ENCODE measurements around the gene SLC35G6. TPM values are rescaled to one million over a fixed set of nuclear protein-coding genes. Genes with fewer than 3 reads are reported as not detected.

The SLC35G6 gene
- total and polyA plus RNA-seq, 4 donors: not detected

- Histone ChIP-seq H3K4me3 (no peak overlapping the region), H3K4me1 (ENCODE audit: control insufficient read depth in 5 of 5, insufficient read depth in 5 of 5, low read length in 5 of 5) (peaks cover 0 to 13% (median 4%) of the 10 kb centered on the region in 5 donors), H3K9me3 (ENCODE audit: control insufficient read depth in 4 of 4, insufficient read depth in 3 of 4, low read length in 3 of 4) (no peaks in the 10 kb centered on the region), H3K9ac (ENCODE audit: insufficient read depth in 1 of 2, low read length in 2 of 2) (no peak overlapping the region), H3K27ac (ENCODE audit: low read depth in 1 of 2, low read length in 1 of 2) (peak overlapping the region in 1 of 2 donors; percentile 59), H3K36me3 (ENCODE audit: control insufficient read depth in 4 of 4, insufficient read depth in 4 of 4, low read length in 4 of 4) (peaks cover 2 to 40% (median 15%) of the 10 kb centered on the region in 4 donors), H3K27me3 (ENCODE audit: control insufficient read depth in 3 of 3, insufficient read depth in 3 of 3, low read length in 2 of 3) (no peaks in the 10 kb centered on the region)
- peak in 2 of 3 donors; percentile 54 to 57 for DNase-seq
- TF ChIP-seq CTCF (IDR thresholded peaks at IDR 0.05; ENCODE audit: control extremely low read depth, extremely low read depth): no peak
- 76 to 85% methylated on average over 33 of the region's 33 CpGs for WGBS, 2 donors
- no peak for ATAC-seq (ENCODE audit: insufficient read depth, low FRiP score)
Observed at GRCh38 chr17:7465597-7466275, 15.5 kb upstream of the SLC35G6 start.

GRCh38 chr17:7466318-7466638 lies 15.0 kb upstream of the SLC35G6 start:
- 58 to 76% methylated on average over 9 of the region's 9 CpGs for WGBS, 2 donors
- Histone ChIP-seq H3K4me1 (ENCODE audit: control insufficient read depth in 5 of 5, insufficient read depth in 5 of 5, low read length in 5 of 5) (peaks cover 0 to 13% (median 4%) of the 10 kb centered on the region in 5 donors), H3K9me3 (ENCODE audit: control insufficient read depth in 4 of 4, insufficient read depth in 3 of 4, low read length in 3 of 4) (no peaks in the 10 kb centered on the region), H3K36me3 (ENCODE audit: control insufficient read depth in 4 of 4, insufficient read depth in 4 of 4, low read length in 4 of 4) (peaks cover 0 to 40% (median 15%) of the 10 kb centered on the region in 4 donors), H3K27ac (ENCODE audit: low read depth in 1 of 2, low read length in 1 of 2) (peak overlapping the region; percentile 59 to 82), H3K4me3 (no peak overlapping the region), H3K27me3 (ENCODE audit: control insufficient read depth in 3 of 3, insufficient read depth in 3 of 3, low read length in 2 of 3) (no peaks in the 10 kb centered on the region), H3K9ac (ENCODE audit: insufficient read depth in 1 of 2, low read length in 2 of 2) (no peak overlapping the region)
- TF ChIP-seq CTCF (IDR thresholded peaks at IDR 0.05; ENCODE audit: control extremely low read depth, extremely low read depth): no peak
- ATAC-seq (ENCODE audit: insufficient read depth, low FRiP score) (no peak), DNase-seq (no peak)

GRCh38 chr17:7466639-7467341 lies 14.5 kb upstream of the SLC35G6 start:
- ATAC-seq (ENCODE audit: insufficient read depth, low FRiP score): no peak
- H3K4me3 ChIP-seq: no peak overlapping the region
- no peak for TF ChIP-seq CTCF (IDR thresholded peaks at IDR 0.05; ENCODE audit: control extremely low read depth, extremely low read depth)
- WGBS, 2 donors: 58 to 67% methylated on average over 16 of the region's 16 CpGs
- H3K9ac ChIP-seq (ENCODE audit: insufficient read depth in 1 of 2, low read length in 2 of 2): no peak overlapping the region
- H3K4me1 ChIP-seq (ENCODE audit: control insufficient read depth in 5 of 5, insufficient read depth in 5 of 5, low read length in 5 of 5): peaks cover 0 to 13% (median 4%) of the 10 kb centered on the region in 5 donors
- DNase-seq: no peak
- peaks cover 0 to 40% (median 14%) of the 10 kb centered on the region in 4 donors for H3K36me3 ChIP-seq (ENCODE audit: control insufficient read depth in 4 of 4, insufficient read depth in 4 of 4, low read length in 4 of 4)
- no peaks in the 10 kb centered on the region for H3K9me3 ChIP-seq (ENCODE audit: control insufficient read depth in 4 of 4, insufficient read depth in 3 of 4, low read length in 3 of 4)
- H3K27ac ChIP-seq (ENCODE audit: low read depth in 1 of 2, low read length in 1 of 2): peak overlapping the region; percentile 59 to 82
- H3K27me3 ChIP-seq (ENCODE audit: control insufficient read depth in 3 of 3, insufficient read depth in 3 of 3, low read length in 2 of 3): no peaks in the 10 kb centered on the region

All from lung (tissue), 12 donors.